ENCODE data around the gene MDN1.
"Not testable (repeated sequence)": the region's sequence is repeated elsewhere in the genome, so short reads cannot be mapped to it uniquely, and the experiment has no call there.

MDN1 gene

GRCh38 chr6:89640804-89641203, 178.8 kb downstream of the MDN1 start:
- DNase-seq = no peak

- DNase-seq = peak; percentile 90
Measured at GRCh38 chr6:89638320-89639195, 181.0 kb downstream of the MDN1 start, which contains the start of gene LYRM2. LYRM2 (minus strand) TSS chr6:89638747; CDS start chr6:89638716, 31 bp downstream.

- DNase-seq = no peak
Measured at GRCh38 chr6:89637960-89638319, 181.7 kb downstream of the MDN1 start.

- not testable (repeated sequence) for DNase-seq
Measured at GRCh38 chr6:89636412-89636811, 183.2 kb downstream of the MDN1 start.

GRCh38 chr6:89630488-89630887, 189.1 kb downstream of the MDN1 start:
- DNase-seq = no peak

- no peak for DNase-seq
Measured at GRCh38 chr6:89623749-89624148, 195.8 kb downstream of the MDN1 start.

GRCh38 chr6:89619567-89619966, 200.0 kb downstream of the MDN1 start:
- DNase-seq = no peak

- DNase-seq = no peak
Measured at GRCh38 chr6:89618026-89618425, 201.6 kb downstream of the MDN1 start.

GRCh38 chr6:89616531-89616930, 203.1 kb downstream of the MDN1 start:
- DNase-seq = no peak

- no peak for DNase-seq
Measured at GRCh38 chr6:89615882-89616281, 203.7 kb downstream of the MDN1 start.

GRCh38 chr6:89613790-89614189, 205.8 kb downstream of the MDN1 start:
- no peak for DNase-seq

- DNase-seq = no peak
Measured at GRCh38 chr6:89612121-89612520, 207.5 kb downstream of the MDN1 start.

- no peak for DNase-seq
Measured at GRCh38 chr6:89611666-89612065, 207.9 kb downstream of the MDN1 start.

GRCh38 chr6:89610149-89610642, 209.4 kb downstream of the MDN1 start:
- peak; percentile 77 for DNase-seq

GRCh38 chr6:89605861-89606260, 213.7 kb downstream of the MDN1 start:
- no peak for DNase-seq

- DNase-seq = no peak
Measured at GRCh38 chr6:89604653-89605052, 214.9 kb downstream of the MDN1 start.

- DNase-seq = no peak
Measured at GRCh38 chr6:89602166-89602565, 217.4 kb downstream of the MDN1 start.

- DNase-seq = no peak
Measured at GRCh38 chr6:89599727-89600126, 219.9 kb downstream of the MDN1 start.

GRCh38 chr6:89597988-89598387, 221.6 kb downstream of the MDN1 start:
- no peak for DNase-seq

- DNase-seq = no peak
Measured at GRCh38 chr6:89597372-89597771, 222.2 kb downstream of the MDN1 start.

GRCh38 chr6:89596484-89596883, 223.1 kb downstream of the MDN1 start:
- DNase-seq = no peak

- peak; percentile 26 for DNase-seq
Measured at GRCh38 chr6:89596056-89596455, 223.5 kb downstream of the MDN1 start.

All from CD4-positive, alpha-beta T cell treated with Interleukin-21 for 1 hour (primary cell).